ENCODE measurements around the gene FCGBP.
"Not testable (repeated sequence)": the region's sequence is repeated elsewhere in the genome, so short reads cannot be mapped to it uniquely, and the experiment has no call there.

The FCGBP gene

DNA sequence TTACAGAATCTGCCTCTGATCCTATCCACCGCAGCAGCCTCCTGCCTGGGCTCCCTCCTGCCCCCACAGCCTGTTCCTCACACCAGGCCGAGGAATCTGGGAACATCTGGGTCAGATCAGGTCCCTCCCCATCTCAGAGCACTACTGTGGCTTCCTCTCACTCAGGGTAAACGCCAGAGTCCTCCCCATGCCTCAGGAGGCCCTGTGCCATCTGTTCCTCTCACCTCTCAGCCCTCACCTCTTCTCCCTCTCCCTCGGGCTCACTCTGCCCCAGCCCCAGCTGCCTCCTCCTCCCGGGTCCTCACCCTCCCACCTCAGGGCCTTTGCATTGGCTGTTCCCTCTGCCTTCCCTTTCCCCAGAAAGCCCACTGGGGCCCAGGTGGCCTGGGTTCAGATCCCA, 18.2 kb downstream of the FCGBP start:
- DNase-seq, result no peak

DNA sequence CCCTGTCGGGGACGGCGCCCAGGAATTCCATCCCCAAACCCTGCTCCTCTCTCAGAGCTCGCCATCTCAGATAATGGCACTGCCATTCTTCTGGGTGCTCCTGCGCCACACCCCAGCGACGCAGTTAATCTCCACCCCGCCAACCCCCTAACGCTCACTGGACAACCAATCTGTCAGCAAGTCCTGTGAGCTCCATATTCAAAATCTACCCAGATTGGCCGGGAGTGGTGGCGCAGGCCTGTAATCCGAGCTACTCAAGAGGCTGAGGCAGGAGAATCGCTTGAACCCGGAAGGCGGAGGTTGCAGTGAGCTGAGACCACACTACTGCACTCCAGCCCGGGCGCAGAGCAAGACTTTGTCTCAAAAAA, 18.6 kb downstream of the FCGBP start:
- no peak for DNase-seq

DNA sequence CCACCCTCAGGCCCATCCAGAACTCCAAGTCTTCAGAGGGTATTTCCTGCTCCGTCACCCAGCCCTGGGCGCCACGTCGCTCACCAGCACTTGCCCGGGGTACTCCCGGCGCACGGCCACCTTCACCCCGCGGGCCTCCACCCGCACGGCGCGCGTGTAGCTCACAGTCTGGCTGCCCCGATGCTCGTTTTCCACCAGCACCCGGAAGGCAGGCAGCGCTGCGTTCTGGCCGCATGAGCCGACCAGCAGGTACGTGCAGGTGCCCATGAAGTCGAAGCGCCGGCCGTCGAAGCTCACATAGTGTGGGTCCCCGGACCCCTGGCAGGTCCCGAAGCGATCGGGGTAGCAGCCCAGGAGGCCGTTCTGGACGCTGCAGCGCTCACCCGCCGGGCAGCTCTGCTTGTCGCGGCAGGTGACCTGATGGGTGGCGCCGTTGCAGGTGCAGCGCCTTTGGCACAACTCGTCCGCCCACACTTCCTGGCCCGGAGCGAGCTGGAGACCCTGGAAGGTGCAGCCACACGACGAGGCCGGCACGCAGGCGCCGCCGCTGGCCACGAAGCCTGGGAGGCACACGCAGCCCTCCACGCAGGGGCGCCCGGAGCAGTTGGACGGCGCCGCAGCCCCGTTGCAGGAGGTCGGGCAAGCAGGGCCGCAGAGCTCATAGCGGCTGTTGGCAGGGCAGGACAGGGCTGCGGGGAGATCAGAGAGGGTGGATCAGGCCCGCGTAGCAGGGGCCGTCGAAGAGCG, 19.2 kb downstream of the FCGBP start:
- DNase-seq, result no peak

DNA sequence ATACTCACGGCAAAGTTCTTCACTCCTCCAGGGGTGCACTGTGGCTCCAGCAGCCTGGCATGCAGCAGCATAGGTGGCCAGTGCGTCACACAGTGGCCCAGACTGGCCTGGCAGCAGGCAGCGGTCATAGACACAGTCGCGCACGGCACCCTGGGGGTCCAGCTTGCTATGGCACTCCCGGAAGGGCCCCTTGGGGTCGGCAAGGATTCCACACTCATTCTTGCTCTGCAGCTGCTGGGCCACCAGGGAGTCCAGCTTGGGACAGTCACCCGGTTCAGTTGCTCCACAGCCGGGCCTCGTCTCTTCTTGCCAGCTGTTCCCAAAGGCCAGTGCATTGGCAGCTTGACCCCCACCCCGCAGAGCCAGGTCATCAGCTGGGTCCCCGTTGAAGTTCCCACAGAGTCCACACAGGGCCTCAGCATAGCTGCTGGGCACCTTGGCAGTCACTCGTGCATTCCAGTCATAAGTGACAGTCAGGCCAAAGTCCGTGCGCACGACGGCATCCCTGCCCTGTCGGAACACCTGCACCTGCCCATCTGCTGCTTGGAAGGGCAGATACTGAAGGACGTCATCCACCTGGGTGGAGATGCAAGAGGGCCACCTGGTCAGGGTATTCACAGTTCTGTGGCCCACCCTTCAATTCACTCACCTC, 20.6 kb downstream of the FCGBP start:
- no peak for DNase-seq

GRCh38 chr19:39908803-39909202, 25.6 kb downstream of the FCGBP start:
- no peak for DNase-seq

DNA sequence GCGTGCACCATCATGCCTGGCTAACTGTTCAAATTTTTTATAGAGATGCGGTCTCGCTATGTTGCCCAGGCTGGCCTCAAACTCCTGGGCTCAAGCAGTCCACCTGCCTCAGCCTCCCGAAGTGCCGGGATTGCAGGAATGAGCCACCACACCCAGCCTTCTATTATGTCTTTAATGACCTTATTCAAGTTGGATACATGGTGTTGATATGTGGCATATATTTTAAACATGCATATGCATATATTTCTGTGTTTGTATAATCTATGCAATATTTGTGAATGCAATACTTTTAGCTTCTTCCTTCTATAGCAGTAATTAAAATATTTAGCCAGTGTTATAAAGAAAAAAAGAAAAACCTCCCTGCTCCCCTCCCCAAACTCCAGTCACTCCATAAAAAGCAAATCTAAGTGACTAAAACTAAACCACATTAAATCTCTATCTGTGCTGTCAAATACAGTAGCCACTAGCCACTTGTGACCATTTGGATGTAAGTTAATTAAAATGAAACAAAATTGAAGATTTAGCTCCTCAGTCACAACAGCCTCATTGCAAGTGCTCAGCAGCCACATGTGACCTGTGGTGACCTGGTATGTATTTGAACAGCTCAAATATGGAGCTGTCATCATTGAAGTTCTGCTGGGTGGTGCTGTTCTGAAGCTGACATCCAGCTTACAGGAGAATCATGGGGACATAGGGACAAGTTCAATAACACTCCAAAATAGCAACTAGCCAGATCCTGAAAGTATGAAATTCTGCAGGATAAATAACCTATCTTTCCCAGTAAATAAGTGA, 27.4 kb downstream of the FCGBP start:
- DNase-seq, result no peak

DNA sequence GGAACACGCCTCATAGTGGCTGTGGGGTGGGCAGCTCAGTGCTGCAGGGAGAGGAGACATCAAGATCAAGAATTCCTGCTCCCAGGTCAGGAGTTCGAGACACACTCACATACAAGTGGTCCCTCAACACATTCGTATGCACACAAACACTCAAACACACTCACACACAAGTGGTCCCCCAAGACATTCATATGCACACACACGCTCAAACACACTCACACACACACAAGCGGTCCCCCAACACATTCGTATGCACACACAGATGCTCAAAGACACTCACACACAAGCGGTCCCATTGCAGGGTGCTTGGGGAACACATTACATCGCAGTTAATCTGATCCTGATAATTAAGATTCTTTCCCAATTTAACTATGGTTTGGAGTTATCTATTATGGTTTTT, 28.2 kb downstream of the FCGBP start:
- DNase-seq, result no peak

GRCh38 chr19:39903486-39904091, 30.8 kb downstream of the FCGBP start:
- not testable (repeated sequence) for DNase-seq

- not testable (repeated sequence) for DNase-seq
Measured at GRCh38 chr19:39902326-39902725, 32.1 kb downstream of the FCGBP start.

GRCh38 chr19:39901681-39902080, 32.8 kb downstream of the FCGBP start:
- not testable (repeated sequence) for DNase-seq

DNA sequence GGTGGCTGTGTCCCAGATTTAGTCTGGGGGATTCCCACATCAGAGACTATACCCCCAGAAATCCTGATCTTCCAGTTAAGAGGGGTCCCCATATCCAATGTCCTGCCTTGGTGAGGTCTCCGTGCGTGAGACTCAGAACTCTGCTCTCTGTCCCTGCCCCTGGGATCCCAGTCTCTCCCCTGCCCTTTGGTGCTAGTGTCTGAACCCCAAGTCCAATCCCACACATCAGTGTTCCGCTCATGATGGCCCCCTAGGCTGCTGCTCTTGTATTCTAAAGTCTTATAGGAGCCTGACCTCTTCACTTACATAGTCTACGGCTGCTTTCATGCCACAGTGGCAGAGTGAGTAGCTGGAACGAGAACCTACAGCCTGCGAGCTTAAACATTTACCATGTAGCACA, 35.6 kb downstream of the FCGBP start:
- not testable (repeated sequence) for DNase-seq

GRCh38 chr19:39897511-39898245, 36.8 kb downstream of the FCGBP start:
- DNase-seq, result peak; percentile 65

- not testable (repeated sequence) for DNase-seq
Measured at GRCh38 chr19:39895096-39895495, 39.3 kb downstream of the FCGBP start.

- not testable (repeated sequence) for DNase-seq
Measured at GRCh38 chr19:39894236-39894606, 40.2 kb downstream of the FCGBP start.

DNA sequence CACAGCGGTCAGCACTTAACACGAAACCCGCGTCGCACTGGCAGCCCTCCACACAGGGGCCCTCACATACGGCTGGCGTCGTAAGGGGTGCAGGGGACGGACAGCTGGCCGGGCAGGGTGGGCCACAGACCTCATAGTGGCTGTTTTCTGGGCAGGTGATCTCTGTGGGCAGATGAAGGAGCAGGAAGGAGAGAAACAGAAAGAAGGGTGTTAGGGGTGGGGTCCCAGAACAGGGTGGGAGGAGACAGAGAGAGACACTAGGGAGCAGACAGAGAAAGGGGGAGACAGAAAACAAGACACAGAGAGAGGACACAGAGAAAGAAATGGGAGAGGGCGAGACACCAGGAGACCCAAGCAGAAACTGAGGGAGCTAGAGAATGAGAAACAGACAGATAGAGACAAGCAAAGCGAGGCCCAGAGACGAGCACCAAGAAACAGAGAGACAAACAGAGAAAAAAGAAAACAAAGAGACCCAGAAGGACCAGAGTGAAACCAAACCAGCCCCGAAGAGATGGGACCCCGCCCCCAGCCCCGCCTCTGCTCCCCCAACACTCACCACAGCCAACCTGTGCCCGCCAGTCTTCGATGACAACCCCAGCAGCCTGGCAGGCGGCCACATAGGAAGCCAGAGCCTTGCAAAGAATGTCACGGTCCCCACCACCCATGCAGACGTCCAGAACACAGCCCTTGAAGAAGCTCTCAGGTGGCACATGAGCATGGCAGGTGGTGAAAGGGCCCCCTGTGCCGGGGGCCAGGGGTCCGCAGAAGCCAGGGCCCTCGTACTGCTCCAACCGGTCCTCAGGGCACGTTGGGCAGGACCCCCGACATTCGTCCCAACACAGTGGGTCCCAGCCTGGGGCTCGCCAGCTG, 40.8 kb downstream of the FCGBP start:
- peak; percentile 19 for DNase-seq

DNA sequence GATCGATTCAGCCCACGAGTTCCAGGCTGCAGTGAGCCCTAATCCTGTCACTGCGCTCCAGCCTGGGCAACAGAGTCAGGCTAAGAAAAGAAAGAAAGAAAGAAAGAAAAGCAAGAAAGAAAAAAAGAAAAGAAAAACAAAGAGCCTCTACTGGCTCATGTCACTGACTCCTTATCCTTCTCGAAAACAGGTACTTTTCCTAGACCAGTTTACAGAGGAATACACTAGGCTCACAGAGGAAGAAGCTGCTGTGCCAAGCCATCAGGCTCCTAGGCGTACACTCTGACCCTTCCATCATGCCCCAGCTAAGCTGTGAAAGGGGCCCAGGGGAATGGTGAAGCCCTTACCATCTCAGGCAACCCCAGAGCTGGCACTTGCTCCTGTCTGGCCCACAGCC, 41.9 kb downstream of the FCGBP start:
- DNase-seq, result not testable (repeated sequence)

DNA sequence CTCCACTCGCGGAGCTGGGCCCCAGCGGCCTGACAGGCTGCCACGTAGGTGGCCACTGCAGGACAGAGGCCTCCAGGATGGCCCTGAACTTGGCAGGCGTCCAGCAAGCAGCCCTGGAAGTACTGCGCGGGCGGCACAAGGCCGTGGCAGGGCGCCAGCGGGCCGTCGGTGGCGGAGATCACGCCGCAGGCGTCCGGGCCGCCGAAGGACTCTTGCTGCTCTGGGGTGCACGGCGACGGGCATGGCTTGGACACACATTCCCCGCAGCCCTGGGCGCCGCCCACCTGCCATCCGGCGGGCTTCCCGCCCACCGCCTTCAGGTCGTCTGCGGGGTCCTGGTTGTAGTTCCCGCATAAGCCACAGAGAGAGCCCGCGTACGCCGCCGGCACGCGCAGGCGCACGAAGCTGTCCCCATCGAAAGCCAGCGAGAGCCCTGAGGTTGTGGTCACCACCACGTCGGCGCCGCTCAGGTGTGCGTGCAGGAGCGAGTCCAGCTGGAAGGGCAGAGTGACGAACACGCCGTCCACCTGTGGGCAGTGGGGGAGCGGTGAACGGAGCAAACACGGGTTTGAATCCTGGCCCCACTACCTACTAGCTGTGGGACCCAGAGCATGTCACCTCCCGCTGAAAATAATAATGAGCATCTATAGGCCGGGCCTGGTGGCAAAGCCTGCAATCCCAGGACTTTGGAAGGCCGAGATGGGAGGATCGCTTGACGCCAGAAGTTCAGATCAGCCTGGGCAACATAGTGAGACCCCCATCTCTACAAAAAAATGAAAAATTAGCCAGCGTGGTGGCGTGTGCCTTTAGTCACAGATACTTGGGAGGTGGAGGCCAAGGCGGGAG, 42.6 kb downstream of the FCGBP start:
- peak; percentile 44 for DNase-seq

DNA sequence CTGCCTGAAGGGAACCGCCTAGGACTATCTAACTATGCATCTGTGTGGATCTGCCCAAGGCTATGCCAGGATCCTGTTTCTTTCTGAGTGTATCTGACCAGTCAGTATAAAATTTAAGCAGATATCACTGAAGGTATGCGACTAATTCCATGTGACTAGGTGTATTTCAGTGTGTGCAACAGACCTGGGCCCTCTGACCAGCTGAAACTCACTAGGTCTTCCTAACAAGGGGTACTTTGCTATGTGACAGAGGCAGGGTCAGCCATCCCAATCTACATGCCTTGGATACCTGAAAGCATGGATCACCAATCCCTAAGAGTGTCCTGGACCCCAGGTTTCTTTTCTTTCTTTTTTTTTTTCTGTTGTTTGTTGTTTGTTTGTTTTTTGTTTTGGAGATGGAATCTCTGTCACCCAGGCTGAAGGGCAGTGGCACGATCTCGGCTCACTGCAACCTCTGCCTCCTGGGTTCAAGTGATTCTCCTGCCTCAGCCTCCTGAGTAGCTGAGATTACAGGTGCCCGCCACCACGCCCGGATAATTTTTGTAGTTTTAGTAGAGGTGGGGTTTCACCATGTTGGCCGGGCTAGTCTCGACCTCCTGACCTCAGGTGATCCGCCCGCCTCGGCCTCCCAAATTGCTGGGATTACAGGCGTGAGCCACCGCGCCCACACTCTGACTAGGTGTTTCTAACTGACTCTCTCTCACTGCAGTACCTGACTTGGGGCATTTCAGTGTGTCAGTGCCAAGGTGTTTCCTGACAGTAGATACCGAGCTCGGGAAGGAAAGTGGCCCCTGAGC, 43.5 kb downstream of the FCGBP start:
- no peak for DNase-seq

GRCh38 chr19:39889872-39890754, 44.3 kb downstream of the FCGBP start:
- not testable (repeated sequence) for DNase-seq
